ENCODE measurements around the gene TMEM9.

TMEM9 gene

DNA sequence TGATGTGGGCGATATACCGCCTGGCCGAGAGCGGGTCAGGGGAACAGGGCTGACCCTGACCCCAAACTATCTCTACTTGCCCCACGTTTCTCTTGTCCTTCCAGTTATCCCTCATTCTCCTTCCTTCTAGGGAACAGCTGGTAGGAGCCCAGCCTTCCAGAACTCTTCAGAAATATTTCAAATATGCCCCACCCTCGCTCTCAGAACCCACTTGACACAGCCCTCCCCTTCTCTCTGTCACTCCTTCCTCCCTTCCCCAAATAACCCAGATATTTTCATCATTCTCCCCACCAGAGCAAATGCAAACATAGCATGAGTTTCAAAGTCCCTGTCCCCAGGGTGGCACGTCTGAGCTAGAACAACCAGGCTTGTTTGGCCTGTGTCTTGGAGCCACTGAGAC lies 43.1 kb downstream of the TMEM9 start:
- no peak for DNase-seq (ENCODE audit: low read depth)
- TF ChIP-seq, protein P1, sequence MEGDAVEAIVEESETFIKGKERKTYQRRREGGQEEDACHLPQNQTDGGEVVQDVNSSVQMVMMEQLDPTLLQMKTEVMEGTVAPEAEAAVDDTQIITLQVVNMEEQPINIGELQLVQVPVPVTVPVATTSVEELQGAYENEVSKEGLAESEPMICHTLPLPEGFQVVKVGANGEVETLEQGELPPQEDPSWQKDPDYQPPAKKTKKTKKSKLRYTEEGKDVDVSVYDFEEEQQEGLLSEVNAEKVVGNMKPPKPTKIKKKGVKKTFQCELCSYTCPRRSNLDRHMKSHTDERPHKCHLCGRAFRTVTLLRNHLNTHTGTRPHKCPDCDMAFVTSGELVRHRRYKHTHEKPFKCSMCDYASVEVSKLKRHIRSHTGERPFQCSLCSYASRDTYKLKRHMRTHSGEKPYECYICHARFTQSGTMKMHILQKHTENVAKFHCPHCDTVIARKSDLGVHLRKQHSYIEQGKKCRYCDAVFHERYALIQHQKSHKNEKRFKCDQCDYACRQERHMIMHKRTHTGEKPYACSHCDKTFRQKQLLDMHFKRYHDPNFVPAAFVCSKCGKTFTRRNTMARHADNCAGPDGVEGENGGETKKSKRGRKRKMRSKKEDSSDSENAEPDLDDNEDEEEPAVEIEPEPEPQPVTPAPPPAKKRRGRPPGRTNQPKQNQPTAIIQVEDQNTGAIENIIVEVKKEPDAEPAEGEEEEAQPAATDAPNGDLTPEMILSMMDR (IDR thresholded peaks at IDR 0.05; ENCODE audit: insufficient read depth, low read depth, low read length, missing control alignments): no peak
- H3K4me3 ChIP-seq (ENCODE audit: low read depth, low read length): no peak overlapping the region

DNA sequence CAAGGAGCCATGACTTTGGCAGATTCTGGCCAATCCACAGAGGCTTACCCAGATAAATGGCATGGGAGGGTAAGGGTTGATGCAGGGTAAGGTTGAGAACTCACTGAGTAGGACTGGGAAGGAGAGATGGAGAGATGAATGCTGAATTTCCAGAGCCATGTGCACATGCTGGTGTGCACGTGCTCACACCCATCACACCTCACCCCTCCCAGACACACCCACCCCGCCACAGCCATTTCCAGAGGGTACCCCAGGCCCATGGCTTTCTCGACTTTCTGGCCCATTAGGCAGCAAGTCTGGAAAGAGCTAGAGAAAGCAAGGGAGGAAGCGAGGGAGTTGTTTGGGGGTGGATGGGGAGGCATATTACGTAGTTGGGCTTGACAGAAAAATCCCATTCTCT lies 43.7 kb downstream of the TMEM9 start:
- H3K4me3 ChIP-seq (ENCODE audit: low read depth, low read length): no peak overlapping the region
- TF ChIP-seq, protein P1 (IDR thresholded peaks at IDR 0.05; ENCODE audit: insufficient read depth, low read depth, low read length, missing control alignments): no peak
- DNase-seq (ENCODE audit: low read depth): no peak

DNA sequence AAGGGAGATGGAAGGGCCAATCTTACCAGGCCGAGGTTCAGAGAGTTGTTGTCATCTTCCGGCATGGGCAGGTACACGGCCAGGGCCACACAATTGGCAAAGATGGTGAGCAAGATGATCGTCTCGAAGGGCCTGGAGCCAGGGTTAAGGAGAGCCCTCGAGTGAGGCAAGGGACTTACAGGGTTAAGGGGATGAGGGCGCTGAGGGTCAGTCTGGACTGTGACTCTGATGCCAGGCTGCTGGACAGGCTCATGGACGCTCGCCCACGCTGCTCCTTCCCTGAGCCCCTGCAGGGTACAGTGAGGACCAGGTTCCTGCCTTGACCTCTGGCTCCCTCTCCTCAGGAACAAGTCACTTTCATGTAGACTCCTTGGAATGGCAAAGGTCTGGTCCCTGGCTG lies 44.1 kb downstream of the TMEM9 start:
- H3K4me3 ChIP-seq (ENCODE audit: low read depth, low read length): no peak overlapping the region
- TF ChIP-seq, protein P1 (IDR thresholded peaks at IDR 0.05; ENCODE audit: insufficient read depth, low read depth, low read length, missing control alignments): no peak
- DNase-seq (ENCODE audit: low read depth): no peak

DNA sequence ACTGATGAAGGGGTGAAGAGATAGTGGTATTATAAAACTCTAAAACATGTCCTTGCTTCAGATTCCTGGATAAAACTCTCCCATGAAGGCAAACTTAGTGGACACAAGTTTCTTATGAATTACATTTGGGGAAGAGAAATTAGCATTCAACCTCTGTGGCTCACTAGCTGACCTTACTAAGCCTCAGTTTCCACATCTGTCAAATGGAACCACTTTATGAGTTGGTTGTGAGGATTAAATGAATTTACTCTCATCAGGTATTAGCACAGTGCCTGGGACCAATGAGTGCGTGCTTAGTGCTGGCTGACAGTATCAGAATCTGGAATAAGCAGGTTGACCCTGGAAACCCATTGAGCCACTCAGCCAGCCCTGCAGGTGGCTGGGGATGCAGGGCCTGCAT lies 44.6 kb downstream of the TMEM9 start:
- TF ChIP-seq, protein P1 (IDR thresholded peaks at IDR 0.05; ENCODE audit: insufficient read depth, low read depth, low read length, missing control alignments): no peak
- no peak for DNase-seq (ENCODE audit: low read depth)
- H3K4me3 ChIP-seq (ENCODE audit: low read depth, low read length): no peak overlapping the region

DNA sequence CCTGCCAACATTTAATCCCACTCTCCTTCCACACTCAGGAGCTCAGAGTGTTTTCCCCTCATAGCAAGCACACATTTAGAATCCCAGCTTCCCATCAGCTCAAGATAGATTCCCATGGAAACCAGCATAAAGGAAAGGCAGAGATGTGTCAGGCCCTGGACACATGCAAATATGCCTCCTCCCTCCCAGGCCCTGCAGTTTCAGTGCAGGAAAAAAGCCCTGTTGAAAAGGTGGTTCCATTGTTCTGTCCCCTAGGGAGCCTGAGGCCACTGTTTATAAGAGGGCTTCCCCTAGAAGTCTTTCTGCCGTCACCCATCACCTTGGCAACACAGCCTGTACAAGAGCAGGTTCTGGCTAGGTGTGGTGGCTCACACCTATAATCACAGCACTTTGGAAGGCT lies 45.7 kb downstream of the TMEM9 start:
- DNase-seq (ENCODE audit: low read depth): peak; percentile 17
- TF ChIP-seq, protein P1 (IDR thresholded peaks at IDR 0.05; ENCODE audit: insufficient read depth, low read depth, low read length, missing control alignments): no peak
- H3K4me3 ChIP-seq (ENCODE audit: low read depth, low read length): no peak overlapping the region

DNA sequence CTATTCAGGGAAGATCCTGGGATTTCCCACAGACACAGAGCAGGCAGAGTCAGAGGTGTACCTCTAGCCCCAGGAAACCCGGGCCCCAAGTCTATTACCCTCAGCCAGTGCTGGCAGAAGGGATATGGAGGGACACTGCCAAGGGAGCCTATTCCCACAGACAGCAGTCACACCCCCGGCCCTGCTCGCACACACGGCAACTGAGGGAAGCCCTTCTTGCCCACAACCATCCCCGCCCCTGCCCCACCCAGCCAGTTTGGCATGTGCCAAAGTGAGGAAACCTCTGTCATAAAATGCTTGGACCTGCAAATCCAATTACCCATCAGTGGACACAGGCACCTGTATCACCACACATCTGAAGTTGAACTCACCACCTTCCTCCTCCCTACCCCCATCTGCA lies 48.6 kb downstream of the TMEM9 start:
- no peak overlapping the region for H3K4me3 ChIP-seq (ENCODE audit: low read depth, low read length)
- DNase-seq (ENCODE audit: low read depth): no peak
- TF ChIP-seq, protein P1 (IDR thresholded peaks at IDR 0.05; ENCODE audit: insufficient read depth, low read depth, low read length, missing control alignments): no peak

DNA sequence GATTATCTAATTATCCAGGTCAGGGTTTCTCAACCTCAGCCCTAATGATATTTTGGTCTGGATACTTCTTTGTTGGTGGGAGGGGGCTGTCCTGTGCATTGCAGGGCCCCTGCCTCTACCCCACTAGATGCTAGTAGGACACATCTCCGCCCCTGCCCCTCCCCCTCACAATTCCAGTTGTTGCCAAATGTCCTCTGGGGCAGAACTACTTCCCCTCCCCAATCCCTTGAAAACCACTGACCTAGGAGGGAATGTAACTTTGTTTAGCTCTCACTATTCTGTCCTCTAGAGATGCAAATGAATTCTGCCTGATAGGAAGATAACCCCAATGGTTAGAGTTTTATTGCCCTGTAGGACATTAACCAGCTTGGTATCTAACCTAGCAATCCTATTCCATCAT lies 50.1 kb downstream of the TMEM9 start:
- TF ChIP-seq, protein P1 (IDR thresholded peaks at IDR 0.05; ENCODE audit: insufficient read depth, low read depth, low read length, missing control alignments): no peak
- no peak overlapping the region for H3K4me3 ChIP-seq (ENCODE audit: low read depth, low read length)

More for the DNA sequence above, 50.1 kb downstream of the TMEM9 start:
- no peak for DNase-seq (ENCODE audit: low read depth)

Data from GM12865 (cell line).